Body of pancreas (tissue), 4 donors: ENCODE data around the gene PCSK2.

Experiments used
- CTCF ChIP-seq, 7 experiments: fragments of 450-650 bp in 4 of 7; fragments of 200-600 bp in 3 of 7; sonication (generic) in 3 of 7; IDR thresholded peaks; one replicate each; pipeline ENCODE4 v1.5.1; 2016 to 2019; ENCODE audit warnings: antibody characterized with exemption in 7 of 7
- POLR2A ChIP-seq, 3 donors: fragments of 450-650 bp; IDR thresholded peaks; one replicate each; pipeline ENCODE4 v1.6.1; 2016; ENCODE audit warnings: antibody characterized with exemption in 3 of 3, mild to moderate bottlenecking in 2 of 3

GRCh38 chr20:17525132-17525531 lies 298.3 kb downstream of the PCSK2 start:
- TF ChIP-seq CTCF (IDR thresholded peaks at IDR 0.05) (no peak), POLR2A (IDR thresholded peaks at IDR 0.05) (no peak)
